Globus pallidus (tissue), 1 donor: Measurements from ENCODE around the gene STX4.
"Not testable (repeated sequence)": the region's sequence is repeated elsewhere in the genome, so short reads cannot be mapped to it uniquely, and the experiment has no call there.

Experiments used
- DNase-seq: peaks from one replicate; pipeline ENCODE4 v3.0.0-alpha.2; 2015; ENCODE audit warnings: low spot score

STX4 gene

GRCh38 chr16:30998852-30999761, 34.3 kb upstream of the STX4 start:
- no peak for DNase-seq

- DNase-seq = no peak
Measured at GRCh38 chr16:31000671-31001382, 32.5 kb upstream of the STX4 start.

GRCh38 chr16:31001507-31002249, 31.7 kb upstream of the STX4 start:
- no peak for DNase-seq

- DNase-seq = no peak
Measured at GRCh38 chr16:31002250-31002700, 31.1 kb upstream of the STX4 start.

GRCh38 chr16:31002862-31003341, 30.5 kb upstream of the STX4 start:
- DNase-seq = no peak

GRCh38 chr16:31003744-31004143, 29.6 kb upstream of the STX4 start:
- DNase-seq = no peak

- DNase-seq = no peak
Measured at GRCh38 chr16:31004658-31005057, 28.7 kb upstream of the STX4 start.

- no peak for DNase-seq
Measured at GRCh38 chr16:31005350-31006085, 27.8 kb upstream of the STX4 start.

GRCh38 chr16:31006086-31006385, 27.3 kb upstream of the STX4 start:
- no peak for DNase-seq

GRCh38 chr16:31006589-31006988, 26.8 kb upstream of the STX4 start:
- DNase-seq = no peak

GRCh38 chr16:31007684-31008083, 25.7 kb upstream of the STX4 start:
- DNase-seq = no peak

GRCh38 chr16:31008149-31008548, 25.2 kb upstream of the STX4 start:
- no peak for DNase-seq

GRCh38 chr16:31008551-31008950, 24.8 kb upstream of the STX4 start:
- DNase-seq = no peak

GRCh38 chr16:31009120-31009519, 24.2 kb upstream of the STX4 start:
- DNase-seq = no peak

GRCh38 chr16:31009894-31010584, 23.3 kb upstream of the STX4 start:
- DNase-seq = no peak

GRCh38 chr16:31010585-31011325, 22.6 kb upstream of the STX4 start, which contains the start of gene STX1B:
TSS of gene STX1B (minus strand) at chr16:31010638. CDS start at chr16:31010396, 242 bp downstream.
- peak; percentile 20 for DNase-seq

GRCh38 chr16:31011815-31012214, 21.5 kb upstream of the STX4 start:
- not testable (repeated sequence) for DNase-seq

- DNase-seq = not testable (repeated sequence)
Measured at GRCh38 chr16:31013292-31013691, 20.1 kb upstream of the STX4 start.

- no peak for DNase-seq
Measured at GRCh38 chr16:31016018-31016417, 17.3 kb upstream of the STX4 start.

- DNase-seq = not testable (repeated sequence)
Measured at GRCh38 chr16:31017756-31018155, 15.6 kb upstream of the STX4 start.
